ENCODE results near the gene PDS5B. TPM values are rescaled to one million over a fixed set of nuclear protein-coding genes. Genes with fewer than 3 reads are reported as not detected.

PDS5B gene
- total and polyA plus RNA-seq, 9 of the 15 experiments (the other 6 are each of a cell fraction or from before 2014, with no cell fraction given), result 6.2 to 23.7 (median 13.1) TPM

- no peak for TF ChIP-seq ATF6 (CRISPR knock-in tag; IDR thresholded peaks at IDR 0.05)
- no peak for TF ChIP-seq NKRF (IDR thresholded peaks at IDR 0.05; ENCODE audit: borderline replicate concordance)
- TF ChIP-seq PCBP1 (IDR thresholded peaks at IDR 0.05; ENCODE audit: low read depth, low read length, poor library complexity, severe bottlenecking), result no peak
- no peak for TF ChIP-seq FOXK2 (conservative IDR thresholded peaks at IDR 0.05 in 1 of 2, IDR thresholded peaks at IDR 0.05 in 1 of 2; ENCODE audit: low read depth in 2 of 2)
- no peak for TF ChIP-seq DMBX1 (CRISPR knock-in tag; IDR thresholded peaks at IDR 0.05; ENCODE audit: borderline replicate concordance)
- TF ChIP-seq VEZF1 (CRISPR knock-in tag; IDR thresholded peaks at IDR 0.05), result no peak
- TF ChIP-seq FOXA1 (IDR thresholded peaks at IDR 0.05; ENCODE audit: borderline replicate concordance), result no peak
- TF ChIP-seq ELK1 (CRISPR knock-in tag; IDR thresholded peaks at IDR 0.05), result no peak
- no peak for TF ChIP-seq GMEB1 (CRISPR knock-in tag; IDR thresholded peaks at IDR 0.05)
- TF ChIP-seq NFIC (IDR thresholded peaks at IDR 0.05), result no peak
Observed at GRCh38 chr13:32642316-32642715, 56.1 kb downstream of the PDS5B start (continued).
